ENCODE measurements around the gene HAUS8.
"Not testable (repeated sequence)": the region's sequence is repeated elsewhere in the genome, so short reads cannot be mapped to it uniquely, and the experiment has no call there.

HAUS8 gene

GRCh38 chr19:17075035-17075863, at the start of gene HAUS8, which contains the start of gene MYO9B:
Gene HAUS8 (minus strand): TSS chr19:17075452. CDS start chr19:17075422, 30 bp downstream.
Gene MYO9B (plus strand): TSS chr19:17075777. CDS start chr19:17101718, 25,941 bp downstream.
- DNase-seq: peak; percentile 99
- in situ Hi-C loops (cut with MboI; ENCODE audit: low pct_unique_long_range_greater_than_20kb, low sequenced_read_pairs): no loop called here

- in situ Hi-C loops (cut with MboI; ENCODE audit: low pct_unique_long_range_greater_than_20kb, low sequenced_read_pairs): no loop called here
- no peak for DNase-seq
Observed at GRCh38 chr19:17124025-17124424, 48.8 kb upstream of the HAUS8 start.

GRCh38 chr19:17123041-17123440, 47.8 kb upstream of the HAUS8 start:
- in situ Hi-C loops (cut with MboI; ENCODE audit: low pct_unique_long_range_greater_than_20kb, low sequenced_read_pairs): no loop called here
- DNase-seq: no peak

GRCh38 chr19:17121736-17122293, 46.6 kb upstream of the HAUS8 start:
- no peak for DNase-seq
- in situ Hi-C loops (cut with MboI; ENCODE audit: low pct_unique_long_range_greater_than_20kb, low sequenced_read_pairs): no loop called here

- no peak for DNase-seq
- in situ Hi-C loops (cut with MboI; ENCODE audit: low pct_unique_long_range_greater_than_20kb, low sequenced_read_pairs): no loop called here
Observed at GRCh38 chr19:17118957-17119356, 43.7 kb upstream of the HAUS8 start.

GRCh38 chr19:17116996-17117702, 41.9 kb upstream of the HAUS8 start:
- in situ Hi-C loops (cut with MboI; ENCODE audit: low pct_unique_long_range_greater_than_20kb, low sequenced_read_pairs): no loop called here
- DNase-seq: no peak

GRCh38 chr19:17114414-17114831, 39.2 kb upstream of the HAUS8 start:
- in situ Hi-C loops (cut with MboI; ENCODE audit: low pct_unique_long_range_greater_than_20kb, low sequenced_read_pairs): no loop called here

GRCh38 chr19:17113127-17113785, 38.0 kb upstream of the HAUS8 start:
- in situ Hi-C loops (cut with MboI; ENCODE audit: low pct_unique_long_range_greater_than_20kb, low sequenced_read_pairs): no loop called here
- no peak for DNase-seq

More at GRCh38 chr19:17114414-17114831, 39.2 kb upstream of the HAUS8 start:
- no peak for DNase-seq

GRCh38 chr19:17112700-17113099, 37.4 kb upstream of the HAUS8 start:
- no peak for DNase-seq
- in situ Hi-C loops (cut with MboI; ENCODE audit: low pct_unique_long_range_greater_than_20kb, low sequenced_read_pairs): no loop called here

GRCh38 chr19:17112271-17112670, 37.0 kb upstream of the HAUS8 start:
- in situ Hi-C loops (cut with MboI; ENCODE audit: low pct_unique_long_range_greater_than_20kb, low sequenced_read_pairs): no loop called here
- no peak for DNase-seq

- DNase-seq: no peak
- in situ Hi-C loops (cut with MboI; ENCODE audit: low pct_unique_long_range_greater_than_20kb, low sequenced_read_pairs): no loop called here
Observed at GRCh38 chr19:17111766-17112165, 36.5 kb upstream of the HAUS8 start.

GRCh38 chr19:17110599-17110966, 35.3 kb upstream of the HAUS8 start:
- DNase-seq: no peak
- in situ Hi-C loops (cut with MboI; ENCODE audit: low pct_unique_long_range_greater_than_20kb, low sequenced_read_pairs): no loop called here

GRCh38 chr19:17109962-17110598, 34.8 kb upstream of the HAUS8 start:
- DNase-seq: peak; percentile 76
- in situ Hi-C loops (cut with MboI; ENCODE audit: low pct_unique_long_range_greater_than_20kb, low sequenced_read_pairs): no loop called here

GRCh38 chr19:17109300-17109699, 34.0 kb upstream of the HAUS8 start:
- in situ Hi-C loops (cut with MboI; ENCODE audit: low pct_unique_long_range_greater_than_20kb, low sequenced_read_pairs): no loop called here
- DNase-seq: no peak

GRCh38 chr19:17108453-17108784, 33.2 kb upstream of the HAUS8 start:
- in situ Hi-C loops (cut with MboI; ENCODE audit: low pct_unique_long_range_greater_than_20kb, low sequenced_read_pairs): no loop called here
- no peak for DNase-seq

GRCh38 chr19:17107546-17108452, 32.5 kb upstream of the HAUS8 start:
- DNase-seq: no peak
- in situ Hi-C loops (cut with MboI; ENCODE audit: low pct_unique_long_range_greater_than_20kb, low sequenced_read_pairs): no loop called here

GRCh38 chr19:17106964-17107363, 31.7 kb upstream of the HAUS8 start:
- in situ Hi-C loops (cut with MboI; ENCODE audit: low pct_unique_long_range_greater_than_20kb, low sequenced_read_pairs); DNase-seq: not testable (repeated sequence)

GRCh38 chr19:17105556-17105955, 30.3 kb upstream of the HAUS8 start:
- in situ Hi-C loops (cut with MboI; ENCODE audit: low pct_unique_long_range_greater_than_20kb, low sequenced_read_pairs): no loop called here
- no peak for DNase-seq

All from KBM-7 (cell line).